Pancreas (tissue), 10 donors: ENCODE results near the gene OSBPL10. TPM values are rescaled to one million over a fixed set of nuclear protein-coding genes. Genes with fewer than 3 reads are reported as not detected.

Experiments
- ATAC-seq, 4 donors: fragments of 200-7000 bp; cut with Tn5 transposase; one replicate each; pipeline versions ENCODE4 v1.8.0 to v1.9.1; 2020; ENCODE audit warnings: mild to moderate bottlenecking in 4 of 4, moderate library complexity in 4 of 4
- DNase-seq, 6 donors: peaks; one replicate each; pipeline ENCODE4 v3.0.0-alpha.2; 2020
- FAIRE-seq: peaks from 2 replicates; lab custom pipeline; 2012; peaks lifted over from hg19 to GRCh38; lab: Jason Lieb, UNC
- H3K27ac ChIP-seq, 4 donors: fragments of 200-600 bp; sonication (generic); 1 replicate in 3 of 4; 2 replicates in 1 of 4; pipeline versions ENCODE4 v1.5.0 to v1.8.0; 2020
- H3K27me3 ChIP-seq, 4 donors: fragments of 200-600 bp; one replicate each; pipeline ENCODE4 v1.8.0; 2021
- H3K36me3 ChIP-seq, 3 donors: fragments of 200-600 bp; sonication (generic) in 1 of 3; one replicate each; pipeline versions ENCODE4 v1.5.0 to v1.8.0; 2020 to 2021
- H3K4me1 ChIP-seq, 3 donors: fragments of 200-600 bp; one replicate each; pipeline ENCODE4 v1.8.0; 2021
- H3K4me3 ChIP-seq, 4 donors: fragments of 200-600 bp; sonication (generic) in 2 of 4; one replicate each; pipeline versions ENCODE4 v1.5.0 to v1.8.0; 2020 to 2021
- H3K9me3 ChIP-seq, 4 donors: fragments of 200-600 bp; one replicate each; pipeline ENCODE4 v1.8.0; 2021
- WGBS, 2 donors: extraction: QIAGEN DNeasy Blood & Tissue Kit; methylation state at CpG; one replicate each; pipeline ENCODE4 v1.1.7; 2013; 5-methylcytosine and 5-hydroxymethylcytosine counted together
- intact Hi-C, 3 donors: fragments of 100-400 bp; cut with DNase I; formaldehyde crosslinking; loops; one replicate each; pipeline versions ENCODE4 v1.11.1 to v1.14.2; 2022
- polyA plus RNA-seq, 2 donors: library from polyadenylated mRNA; stranded (reverse); fragments of 200-250 nt; gene quantifications; one replicate each; pipeline ENCODE4 v1.2.3, GENCODE V29; 2013
- total RNA-seq, 6 donors: library from RNA; stranded (reverse); fragmentation: NEBNext Ultra II Directional in 4 of 6; extraction: Animal tissue kit (Norgen Biotek cat#: 25700) in 4 of 6; gene quantifications; one replicate each; pipeline versions ENCODE4 v1.2.1 to v1.2.4, GENCODE V29; 2021 to 2023
- TF ChIP-seq, protein P1 (sequence below), 4 donors: fragments of 200-600 bp; sonication (generic) in 3 of 4; IDR thresholded peaks; one replicate each; pipeline versions ENCODE4 v1.5.0 to v1.8.0; 2021; ENCODE audit warnings: antibody characterized with exemption in 4 of 4
- donor health status: healthy with polysubstance abuse.
- donor health status: DM: no; HTN: no; CAD: no; lungs with moderate emphysema.
- donor health status: DM: no; HTN: no; CAD: no.
- donor health status: control.
- donor health status: control.
- donor health status: Bipolar disorder and iron deficiency.
- donor health status: DM: yes; HTN: yes; CAD: no.
- donor health status: DM: no; HTN: no; CAD: no.
- donor health status: DM: no; HTN: no; CAD: no.
- donor health status: DM: yes; HTN: yes; CAD: no.

Gene OSBPL10
- total and polyA plus RNA-seq, 8 donors, result 0.57 to 4.0 (median 2.2) TPM

- no peaks in the 10 kb centered on the region for H3K27me3 ChIP-seq
- WGBS, 2 donors, result 87 to 89% methylated on average over 2 of the region's 2 CpGs
- ATAC-seq (peak in 1 of 4 donors; percentile 35), DNase-seq (no peak), FAIRE-seq (no peak)
- H3K9me3 ChIP-seq, result no peaks in the 10 kb centered on the region
- TF ChIP-seq, protein P1, sequence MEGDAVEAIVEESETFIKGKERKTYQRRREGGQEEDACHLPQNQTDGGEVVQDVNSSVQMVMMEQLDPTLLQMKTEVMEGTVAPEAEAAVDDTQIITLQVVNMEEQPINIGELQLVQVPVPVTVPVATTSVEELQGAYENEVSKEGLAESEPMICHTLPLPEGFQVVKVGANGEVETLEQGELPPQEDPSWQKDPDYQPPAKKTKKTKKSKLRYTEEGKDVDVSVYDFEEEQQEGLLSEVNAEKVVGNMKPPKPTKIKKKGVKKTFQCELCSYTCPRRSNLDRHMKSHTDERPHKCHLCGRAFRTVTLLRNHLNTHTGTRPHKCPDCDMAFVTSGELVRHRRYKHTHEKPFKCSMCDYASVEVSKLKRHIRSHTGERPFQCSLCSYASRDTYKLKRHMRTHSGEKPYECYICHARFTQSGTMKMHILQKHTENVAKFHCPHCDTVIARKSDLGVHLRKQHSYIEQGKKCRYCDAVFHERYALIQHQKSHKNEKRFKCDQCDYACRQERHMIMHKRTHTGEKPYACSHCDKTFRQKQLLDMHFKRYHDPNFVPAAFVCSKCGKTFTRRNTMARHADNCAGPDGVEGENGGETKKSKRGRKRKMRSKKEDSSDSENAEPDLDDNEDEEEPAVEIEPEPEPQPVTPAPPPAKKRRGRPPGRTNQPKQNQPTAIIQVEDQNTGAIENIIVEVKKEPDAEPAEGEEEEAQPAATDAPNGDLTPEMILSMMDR (IDR thresholded peaks at IDR 0.05), result no peak
- H3K27ac ChIP-seq, result no peak overlapping the region
- H3K36me3 ChIP-seq, result no peaks in the 10 kb centered on the region
- H3K4me1 ChIP-seq, result no peaks in the 10 kb centered on the region
- no peak overlapping the region for H3K4me3 ChIP-seq
- intact Hi-C loops, result no loop called here
Measured at GRCh38 chr3:32009101-32009500, 28.0 kb upstream of the OSBPL10 start.

GRCh38 chr3:32004113-32004765 is 23.2 kb upstream of the OSBPL10 start:
- TF ChIP-seq, protein P1 (IDR thresholded peaks at IDR 0.05), result no peak
- Histone ChIP-seq H3K9me3 (no peaks in the 10 kb centered on the region), H3K4me3 (no peak overlapping the region), H3K27ac (no peak overlapping the region), H3K27me3 (no peaks in the 10 kb centered on the region), H3K4me1 (no peaks in the 10 kb centered on the region), H3K36me3 (no peaks in the 10 kb centered on the region)
- FAIRE-seq (no peak), DNase-seq (no peak), ATAC-seq (peak in 2 of 4 donors; percentile 44 to 46)
- intact Hi-C loops, result no loop called here
- WGBS, 2 donors, result 69 to 74% methylated on average over 5 of the region's 5 CpGs

DNA sequence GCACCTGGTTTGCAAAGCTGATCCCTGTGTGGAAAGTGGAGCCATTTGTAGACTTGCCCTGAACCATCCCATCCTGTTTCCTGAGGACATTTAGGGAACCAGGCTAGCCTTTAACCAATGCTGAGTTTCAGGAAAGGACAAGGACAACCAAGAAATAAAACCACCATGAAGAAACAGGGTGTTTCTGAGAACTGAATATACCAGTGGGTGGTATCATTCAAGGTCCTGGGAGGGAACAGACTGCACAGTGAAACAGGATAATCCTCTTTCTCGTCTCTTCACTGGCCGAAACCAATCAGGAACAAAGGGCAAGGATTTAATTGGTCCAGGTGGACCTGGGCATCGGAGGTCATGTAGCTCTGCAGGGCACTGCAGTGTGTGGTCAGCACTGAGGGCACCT is 22.3 kb upstream of the OSBPL10 start:
- FAIRE-seq (no peak), ATAC-seq (no peak), DNase-seq (no peak)
- 89 to 90% methylated on average over 3 of the region's 3 CpGs for WGBS, 2 donors
- Histone ChIP-seq H3K4me3 (no peak overlapping the region), H3K9me3 (no peaks in the 10 kb centered on the region), H3K27ac (no peak overlapping the region), H3K36me3 (no peaks in the 10 kb centered on the region), H3K27me3 (no peaks in the 10 kb centered on the region), H3K4me1 (no peaks in the 10 kb centered on the region)
- TF ChIP-seq, protein P1 (IDR thresholded peaks at IDR 0.05), result no peak
- intact Hi-C loops, result no loop called here

- ATAC-seq (no peak), FAIRE-seq (no peak), DNase-seq (no peak)
- H3K27me3 ChIP-seq, result peaks cover 0 to 3% (median 0%) of the 10 kb centered on the region in 4 donors
- H3K27ac ChIP-seq, result no peak overlapping the region
- no peaks in the 10 kb centered on the region for H3K36me3 ChIP-seq
- TF ChIP-seq, protein P1 (IDR thresholded peaks at IDR 0.05), result no peak
- no peaks in the 10 kb centered on the region for H3K9me3 ChIP-seq
- no peak overlapping the region for H3K4me3 ChIP-seq
- WGBS, 2 donors, result 64 to 80% methylated on average over 6 of the region's 6 CpGs
- H3K4me1 ChIP-seq, result no peaks in the 10 kb centered on the region
- intact Hi-C loops, result no loop called here
Measured at GRCh38 chr3:32002561-32003368, 21.7 kb upstream of the OSBPL10 start.

- Histone ChIP-seq H3K27ac (no peak overlapping the region), H3K4me1 (no peaks in the 10 kb centered on the region), H3K36me3 (no peaks in the 10 kb centered on the region), H3K27me3 (peaks cover 0 to 3% (median 0%) of the 10 kb centered on the region in 4 donors), H3K4me3 (no peak overlapping the region), H3K9me3 (no peaks in the 10 kb centered on the region)
- FAIRE-seq (no peak), DNase-seq (no peak), ATAC-seq (no peak)
- 79 to 87% methylated on average over 3 of the region's 3 CpGs for WGBS, 2 donors
- intact Hi-C loops, result no loop called here
- TF ChIP-seq, protein P1 (IDR thresholded peaks at IDR 0.05), result no peak
Measured at GRCh38 chr3:32000877-32001276, 19.8 kb upstream of the OSBPL10 start.
